ENCODE measurements around the gene KCND3. TPM values are rescaled to one million over a fixed set of nuclear protein-coding genes. Genes with fewer than 3 reads are reported as not detected.

The KCND3 gene
- polyA plus RNA-seq, 1 donor from 2014 or later: 7.8 TPM

DNA sequence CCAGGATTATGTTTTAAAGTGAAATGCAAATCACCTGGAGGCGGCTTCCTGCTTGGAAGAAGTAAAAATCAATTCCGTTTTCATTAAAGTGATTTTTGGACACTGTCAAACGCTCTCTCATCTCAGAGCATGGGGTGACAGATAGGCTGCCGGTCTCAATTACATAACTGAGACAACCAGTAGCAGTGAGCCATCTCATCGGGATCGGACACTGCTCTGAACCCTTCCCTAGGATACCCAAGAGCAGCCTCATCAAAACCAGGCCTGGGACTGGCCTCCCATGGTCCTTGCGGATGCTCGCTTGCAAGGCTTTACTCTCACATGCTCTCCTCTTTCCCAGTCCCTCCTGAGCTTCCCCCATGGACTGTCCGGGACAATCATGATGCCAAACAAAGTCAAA, 12.1 kb downstream of the KCND3 start:
- Histone ChIP-seq H3F3A (ENCODE audit: insufficient read depth, low read length, poor library complexity, severe bottlenecking) (no peaks in the 10 kb centered on the region), H3K79me2 (replicated peaks; ENCODE audit: insufficient read depth, low read length) (no peaks in the 10 kb centered on the region), H3K9me2 (ENCODE audit: insufficient read depth, low read length) (no peaks in the 10 kb centered on the region), H3K27me3 (ENCODE audit: insufficient read depth, low read depth, low read length) (no peaks in the 10 kb centered on the region), H3K36me3 (ENCODE audit: insufficient read depth, low read length) (no peaks in the 10 kb centered on the region), H2AFZ (ENCODE audit: low read depth, low read length) (no peak overlapping the region), H3K27ac (ENCODE audit: low read length) (no peak overlapping the region), H3K9me3 (ENCODE audit: low read length) (no peaks in the 10 kb centered on the region), H3K4me2 (ENCODE audit: low read length) (no peak overlapping the region), H4K20me1 (ENCODE audit: insufficient read depth) (no peaks in the 10 kb centered on the region), H3K4me3 (ENCODE audit: low read length) (no peak overlapping the region), H3K9ac (ENCODE audit: low read length) (no peak overlapping the region)
- TF ChIP-seq RAD21 (conservative IDR thresholded peaks at IDR 0.05) (no peak), EP300 (conservative IDR thresholded peaks at IDR 0.05; ENCODE audit: poor library complexity, severe bottlenecking) (no peak), SMC3 (conservative IDR thresholded peaks at IDR 0.05; ENCODE audit: poor library complexity) (no peak), POLR2AphosphoS5 (IDR thresholded peaks at IDR 0.05) (no peak), EZH2 (IDR thresholded peaks at IDR 0.05; ENCODE audit: borderline replicate concordance, insufficient read depth, low read length, poor library complexity, severe bottlenecking) (no peak), TAF1 (IDR thresholded peaks at IDR 0.05; ENCODE audit: low read depth) (no peak), MXI1 (conservative IDR thresholded peaks at IDR 0.05; ENCODE audit: poor library complexity, severe bottlenecking) (no peak)
- TF ChIP-seq, protein P1, sequence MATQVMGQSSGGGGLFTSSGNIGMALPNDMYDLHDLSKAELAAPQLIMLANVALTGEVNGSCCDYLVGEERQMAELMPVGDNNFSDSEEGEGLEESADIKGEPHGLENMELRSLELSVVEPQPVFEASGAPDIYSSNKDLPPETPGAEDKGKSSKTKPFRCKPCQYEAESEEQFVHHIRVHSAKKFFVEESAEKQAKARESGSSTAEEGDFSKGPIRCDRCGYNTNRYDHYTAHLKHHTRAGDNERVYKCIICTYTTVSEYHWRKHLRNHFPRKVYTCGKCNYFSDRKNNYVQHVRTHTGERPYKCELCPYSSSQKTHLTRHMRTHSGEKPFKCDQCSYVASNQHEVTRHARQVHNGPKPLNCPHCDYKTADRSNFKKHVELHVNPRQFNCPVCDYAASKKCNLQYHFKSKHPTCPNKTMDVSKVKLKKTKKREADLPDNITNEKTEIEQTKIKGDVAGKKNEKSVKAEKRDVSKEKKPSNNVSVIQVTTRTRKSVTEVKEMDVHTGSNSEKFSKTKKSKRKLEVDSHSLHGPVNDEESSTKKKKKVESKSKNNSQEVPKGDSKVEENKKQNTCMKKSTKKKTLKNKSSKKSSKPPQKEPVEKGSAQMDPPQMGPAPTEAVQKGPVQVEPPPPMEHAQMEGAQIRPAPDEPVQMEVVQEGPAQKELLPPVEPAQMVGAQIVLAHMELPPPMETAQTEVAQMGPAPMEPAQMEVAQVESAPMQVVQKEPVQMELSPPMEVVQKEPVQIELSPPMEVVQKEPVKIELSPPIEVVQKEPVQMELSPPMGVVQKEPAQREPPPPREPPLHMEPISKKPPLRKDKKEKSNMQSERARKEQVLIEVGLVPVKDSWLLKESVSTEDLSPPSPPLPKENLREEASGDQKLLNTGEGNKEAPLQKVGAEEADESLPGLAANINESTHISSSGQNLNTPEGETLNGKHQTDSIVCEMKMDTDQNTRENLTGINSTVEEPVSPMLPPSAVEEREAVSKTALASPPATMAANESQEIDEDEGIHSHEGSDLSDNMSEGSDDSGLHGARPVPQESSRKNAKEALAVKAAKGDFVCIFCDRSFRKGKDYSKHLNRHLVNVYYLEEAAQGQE (IDR thresholded peaks at IDR 0.05; ENCODE audit: borderline replicate concordance): no peak
- TF ChIP-seq, protein P2, sequence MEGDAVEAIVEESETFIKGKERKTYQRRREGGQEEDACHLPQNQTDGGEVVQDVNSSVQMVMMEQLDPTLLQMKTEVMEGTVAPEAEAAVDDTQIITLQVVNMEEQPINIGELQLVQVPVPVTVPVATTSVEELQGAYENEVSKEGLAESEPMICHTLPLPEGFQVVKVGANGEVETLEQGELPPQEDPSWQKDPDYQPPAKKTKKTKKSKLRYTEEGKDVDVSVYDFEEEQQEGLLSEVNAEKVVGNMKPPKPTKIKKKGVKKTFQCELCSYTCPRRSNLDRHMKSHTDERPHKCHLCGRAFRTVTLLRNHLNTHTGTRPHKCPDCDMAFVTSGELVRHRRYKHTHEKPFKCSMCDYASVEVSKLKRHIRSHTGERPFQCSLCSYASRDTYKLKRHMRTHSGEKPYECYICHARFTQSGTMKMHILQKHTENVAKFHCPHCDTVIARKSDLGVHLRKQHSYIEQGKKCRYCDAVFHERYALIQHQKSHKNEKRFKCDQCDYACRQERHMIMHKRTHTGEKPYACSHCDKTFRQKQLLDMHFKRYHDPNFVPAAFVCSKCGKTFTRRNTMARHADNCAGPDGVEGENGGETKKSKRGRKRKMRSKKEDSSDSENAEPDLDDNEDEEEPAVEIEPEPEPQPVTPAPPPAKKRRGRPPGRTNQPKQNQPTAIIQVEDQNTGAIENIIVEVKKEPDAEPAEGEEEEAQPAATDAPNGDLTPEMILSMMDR (IDR thresholded peaks at IDR 0.05; ENCODE audit: poor library complexity, severe bottlenecking): no peak

DNA sequence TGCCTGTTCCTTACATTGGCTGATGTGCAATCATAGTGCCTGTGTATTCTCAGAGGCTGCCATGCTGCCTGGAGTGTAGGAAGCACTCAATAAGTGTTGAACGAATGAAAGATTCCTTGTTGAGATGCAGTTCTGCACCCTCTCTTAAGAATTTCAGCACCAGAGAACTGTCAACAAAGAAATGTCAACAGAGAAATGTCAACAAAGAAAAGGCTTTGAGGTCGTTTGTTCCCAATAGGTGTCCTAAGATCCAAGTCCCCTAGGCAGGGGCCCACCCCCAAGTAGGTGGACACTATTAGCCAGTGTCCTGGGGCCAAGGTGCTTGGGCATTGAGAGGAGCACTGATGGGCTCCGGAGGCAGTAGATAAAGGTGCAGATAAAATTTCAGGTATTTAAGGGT, 12.6 kb downstream of the KCND3 start:
- no peaks in the 10 kb centered on the region for H3K27me3 ChIP-seq (ENCODE audit: insufficient read depth, low read depth, low read length)
- H3K36me3 ChIP-seq (ENCODE audit: insufficient read depth, low read length): no peaks in the 10 kb centered on the region
- H3K27ac ChIP-seq (ENCODE audit: low read length): no peak overlapping the region
- H3K4me3 ChIP-seq (ENCODE audit: low read length): no peak overlapping the region
- H2AFZ ChIP-seq (ENCODE audit: low read depth, low read length): no peak overlapping the region
- H3K79me2 ChIP-seq (replicated peaks; ENCODE audit: insufficient read depth, low read length): no peaks in the 10 kb centered on the region
- no peak overlapping the region for H3K4me2 ChIP-seq (ENCODE audit: low read length)
- TF ChIP-seq, protein P2 (IDR thresholded peaks at IDR 0.05; ENCODE audit: poor library complexity, severe bottlenecking): no peak
- no peak for TF ChIP-seq POLR2AphosphoS5 (IDR thresholded peaks at IDR 0.05)
- no peak for TF ChIP-seq RAD21 (conservative IDR thresholded peaks at IDR 0.05)
- no peak for TF ChIP-seq TAF1 (IDR thresholded peaks at IDR 0.05; ENCODE audit: low read depth)
- TF ChIP-seq MXI1 (conservative IDR thresholded peaks at IDR 0.05; ENCODE audit: poor library complexity, severe bottlenecking): no peak
- no peak for TF ChIP-seq EP300 (conservative IDR thresholded peaks at IDR 0.05; ENCODE audit: poor library complexity, severe bottlenecking)
- no peak overlapping the region for H3K9ac ChIP-seq (ENCODE audit: low read length)
- no peaks in the 10 kb centered on the region for H3F3A ChIP-seq (ENCODE audit: insufficient read depth, low read length, poor library complexity, severe bottlenecking)
- H3K9me3 ChIP-seq (ENCODE audit: low read length): no peaks in the 10 kb centered on the region
- no peaks in the 10 kb centered on the region for H3K9me2 ChIP-seq (ENCODE audit: insufficient read depth, low read length)
- H4K20me1 ChIP-seq (ENCODE audit: insufficient read depth): no peaks in the 10 kb centered on the region
